ENCODE results near the gene CD109.

DNA sequence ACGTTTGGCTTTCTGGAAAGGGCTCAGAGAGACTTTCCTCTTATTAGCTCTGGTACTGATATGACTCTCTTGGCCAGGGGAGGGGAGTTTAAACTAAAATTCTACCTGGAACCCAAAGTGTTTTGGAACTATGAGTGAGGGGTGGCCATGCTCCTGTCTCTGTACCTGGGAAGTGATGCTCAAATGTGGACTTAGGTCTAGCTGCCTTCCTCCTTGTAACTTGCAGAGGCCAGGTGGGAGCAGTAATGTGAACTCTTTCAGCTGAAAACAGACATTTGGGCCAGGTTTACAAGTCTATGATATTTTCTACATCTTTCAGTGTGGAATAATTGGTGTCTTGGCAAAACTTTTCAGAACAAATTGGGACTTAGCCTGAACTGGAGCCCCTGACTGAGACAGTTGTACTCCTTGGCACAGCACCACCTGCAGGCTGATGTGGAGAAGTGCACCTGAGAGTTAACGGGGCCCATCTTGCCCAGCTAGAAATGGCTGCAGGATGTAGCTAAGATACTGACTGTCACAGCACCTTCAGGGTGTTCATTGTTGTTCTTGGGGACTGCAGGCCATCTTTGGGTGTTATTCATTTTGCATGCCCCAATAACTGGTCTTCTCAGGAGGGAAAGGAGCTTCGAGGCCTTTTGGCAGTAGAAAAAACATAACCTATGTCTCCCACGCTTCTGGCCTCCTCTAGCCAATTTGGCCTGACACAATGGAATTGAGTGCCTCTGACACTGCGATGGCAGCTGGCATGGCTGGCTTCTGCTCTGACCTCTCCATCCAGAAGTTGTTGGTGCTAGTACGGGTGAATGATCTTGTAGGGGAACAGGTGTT is 37.1 kb downstream of the CD109 start:
- TF ChIP-seq, protein P1, sequence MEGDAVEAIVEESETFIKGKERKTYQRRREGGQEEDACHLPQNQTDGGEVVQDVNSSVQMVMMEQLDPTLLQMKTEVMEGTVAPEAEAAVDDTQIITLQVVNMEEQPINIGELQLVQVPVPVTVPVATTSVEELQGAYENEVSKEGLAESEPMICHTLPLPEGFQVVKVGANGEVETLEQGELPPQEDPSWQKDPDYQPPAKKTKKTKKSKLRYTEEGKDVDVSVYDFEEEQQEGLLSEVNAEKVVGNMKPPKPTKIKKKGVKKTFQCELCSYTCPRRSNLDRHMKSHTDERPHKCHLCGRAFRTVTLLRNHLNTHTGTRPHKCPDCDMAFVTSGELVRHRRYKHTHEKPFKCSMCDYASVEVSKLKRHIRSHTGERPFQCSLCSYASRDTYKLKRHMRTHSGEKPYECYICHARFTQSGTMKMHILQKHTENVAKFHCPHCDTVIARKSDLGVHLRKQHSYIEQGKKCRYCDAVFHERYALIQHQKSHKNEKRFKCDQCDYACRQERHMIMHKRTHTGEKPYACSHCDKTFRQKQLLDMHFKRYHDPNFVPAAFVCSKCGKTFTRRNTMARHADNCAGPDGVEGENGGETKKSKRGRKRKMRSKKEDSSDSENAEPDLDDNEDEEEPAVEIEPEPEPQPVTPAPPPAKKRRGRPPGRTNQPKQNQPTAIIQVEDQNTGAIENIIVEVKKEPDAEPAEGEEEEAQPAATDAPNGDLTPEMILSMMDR (conservative IDR thresholded peaks at IDR 0.05; ENCODE audit: low read depth, low read length), result peak; percentile 87
- no peak for TF ChIP-seq EZH2 (IDR thresholded peaks at IDR 0.05; ENCODE audit: low read length, unreplicated experiment)

Measured in PC-3 (cell line).